Measurements from ENCODE around the gene RALGPS2.
A peak's percentile ranks its signal among the peaks of the same experiment; 100 is the strongest.
"Not testable (repeated sequence)": the region's sequence is repeated elsewhere in the genome, so short reads cannot be mapped to it uniquely, and the experiment has no call there.

RALGPS2 gene

DNA sequence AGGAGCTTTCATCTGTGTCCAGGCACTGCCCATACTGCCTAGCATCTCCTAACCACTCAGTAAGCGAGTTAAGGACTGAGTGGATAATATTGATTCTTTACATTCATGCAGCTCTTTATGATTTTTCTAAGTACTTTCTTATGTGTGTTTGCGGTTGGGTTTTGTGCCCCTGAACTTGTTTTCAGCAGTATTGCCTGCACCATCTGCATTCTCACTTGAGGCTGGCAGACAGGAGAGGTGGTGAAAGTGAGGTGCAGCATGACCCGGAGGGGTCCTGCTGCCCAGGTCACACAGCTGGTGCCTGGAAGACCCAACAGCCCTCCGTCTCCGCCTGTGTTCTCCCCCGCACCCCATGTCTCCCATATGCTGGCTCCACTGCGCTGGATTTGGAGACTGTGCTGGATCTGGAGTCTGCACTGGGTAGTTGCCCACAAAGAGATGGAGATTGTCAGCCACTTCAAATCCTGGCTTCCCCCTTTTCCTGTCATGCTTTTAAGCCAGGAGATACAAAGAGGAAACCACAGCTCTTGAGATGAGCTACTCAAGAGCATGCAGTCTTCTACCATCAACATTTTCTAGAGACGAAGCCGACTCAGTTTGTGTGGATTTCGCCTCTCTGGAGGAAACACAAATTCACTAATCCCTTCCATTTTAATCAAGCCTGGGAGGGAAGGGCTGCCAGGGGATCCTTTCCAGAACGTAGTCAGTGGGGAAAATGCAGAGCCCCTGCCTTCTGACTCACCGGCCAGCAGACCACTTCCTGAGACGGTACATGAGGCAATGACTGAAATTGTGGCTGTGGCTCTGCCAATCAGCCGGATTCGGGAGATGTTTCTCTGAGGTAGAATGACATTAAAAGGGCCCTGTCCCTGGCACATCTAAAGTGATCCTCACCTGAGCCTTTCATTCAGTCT lies 217.5 kb downstream of the RALGPS2 start:
- DNase-seq (ENCODE audit: low spot score) = peak; percentile 26

DNA sequence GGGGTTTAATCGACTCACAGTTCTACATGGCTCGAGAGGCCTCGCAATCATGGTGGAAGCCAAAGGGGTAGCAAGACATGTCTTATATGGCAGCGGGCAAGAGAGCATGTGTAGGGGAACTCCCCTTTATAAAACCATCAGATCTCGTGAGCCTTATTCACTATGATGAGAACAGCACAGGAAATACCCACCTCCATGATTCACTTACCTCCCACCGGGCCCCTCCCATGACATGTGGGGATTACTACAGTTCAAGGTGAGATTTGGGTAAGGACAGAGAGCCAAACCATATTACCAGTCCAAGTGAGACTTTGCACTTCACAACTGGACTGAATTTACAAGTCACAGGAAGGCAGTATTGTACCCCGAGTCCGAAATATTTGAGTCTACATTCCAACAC lies 219.7 kb downstream of the RALGPS2 start:
- peak; percentile 14 for DNase-seq (ENCODE audit: low spot score)

DNA sequence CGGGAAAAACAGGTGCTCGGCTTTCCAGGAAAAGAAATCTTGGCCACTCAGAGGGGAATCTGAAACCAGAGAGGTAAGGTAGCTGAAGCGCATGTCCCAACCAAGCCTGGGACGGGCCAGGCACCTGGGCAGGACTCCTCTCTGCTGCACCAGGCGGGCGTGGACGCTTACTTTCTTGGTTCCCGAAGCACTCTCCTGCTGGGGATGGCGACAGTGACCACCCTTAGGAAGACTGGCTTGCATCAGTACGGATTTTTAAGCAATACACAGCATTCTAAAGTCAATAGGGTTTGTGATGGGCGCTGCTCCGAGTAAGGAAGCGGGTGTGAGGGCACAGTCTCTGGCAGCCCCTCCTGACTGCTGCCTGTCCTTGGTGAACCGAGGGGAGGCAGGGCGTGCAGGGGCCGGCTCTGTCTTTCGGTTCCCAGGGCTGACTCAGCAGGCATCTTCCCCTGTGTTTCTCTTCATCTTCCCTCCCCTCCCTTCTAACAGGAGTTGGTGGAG lies 220.8 kb downstream of the RALGPS2 start:
- DNase-seq (ENCODE audit: low spot score) = peak; percentile 46

DNA sequence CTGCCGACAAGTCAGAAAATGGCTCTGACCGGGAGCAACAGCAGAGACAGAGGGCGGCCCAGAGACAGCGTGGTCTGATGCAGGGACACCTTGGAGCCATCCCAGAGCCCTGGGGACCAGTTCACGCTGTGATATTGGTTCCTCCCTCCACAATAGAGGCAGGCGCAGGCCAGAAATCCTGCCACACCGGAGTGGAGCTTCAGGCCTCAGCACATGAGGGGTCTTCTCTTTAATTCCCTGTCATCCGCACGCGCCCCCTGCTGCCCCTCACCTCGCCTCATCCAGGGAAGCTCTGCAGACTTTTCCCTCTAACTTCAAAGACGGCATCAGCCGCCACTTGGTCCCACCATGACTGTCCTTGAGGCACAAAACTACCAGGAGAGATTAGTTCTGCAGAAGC lies 221.4 kb downstream of the RALGPS2 start:
- DNase-seq (ENCODE audit: low spot score) = peak; percentile 44

DNA sequence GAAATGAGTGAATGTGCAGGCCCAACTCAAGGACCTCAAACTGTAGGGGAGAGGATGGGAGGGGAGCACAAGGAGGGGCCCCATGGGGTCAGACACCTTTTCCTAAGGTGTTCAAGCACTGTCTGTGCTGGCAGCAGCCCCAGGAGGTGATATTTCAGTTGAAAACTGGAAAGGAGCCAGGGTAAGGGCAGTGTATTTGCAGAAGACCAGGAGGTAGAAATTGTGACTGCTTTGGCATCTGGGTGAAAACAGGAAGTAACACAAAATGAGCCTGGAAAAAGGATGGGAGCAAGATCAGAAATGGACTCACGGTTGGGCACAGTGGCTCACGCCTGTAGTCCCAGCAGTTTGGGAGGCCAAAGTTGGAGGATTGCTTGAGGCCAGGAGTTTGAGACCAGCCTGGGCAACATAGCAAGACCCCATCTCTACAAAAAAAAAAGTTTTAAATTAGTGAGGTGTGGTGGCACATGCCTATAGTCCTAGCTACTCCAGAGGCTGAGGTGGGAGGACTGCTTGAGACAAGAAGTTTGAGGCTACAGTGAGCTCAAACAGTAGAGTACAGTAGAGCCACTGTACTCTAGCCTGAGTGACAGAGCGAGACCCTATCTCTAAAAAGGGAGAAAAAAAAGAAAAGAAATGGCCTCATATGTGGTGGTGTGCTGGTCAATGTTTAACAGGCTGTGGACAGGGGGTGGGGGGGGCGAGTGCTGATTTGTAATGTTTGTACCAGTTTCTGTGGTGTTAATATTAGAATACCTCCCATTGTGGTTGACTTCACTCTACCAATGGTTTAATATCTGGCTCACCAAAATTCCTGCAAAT lies 222.0 kb downstream of the RALGPS2 start:
- peak; percentile 5 for DNase-seq (ENCODE audit: low spot score)

DNA sequence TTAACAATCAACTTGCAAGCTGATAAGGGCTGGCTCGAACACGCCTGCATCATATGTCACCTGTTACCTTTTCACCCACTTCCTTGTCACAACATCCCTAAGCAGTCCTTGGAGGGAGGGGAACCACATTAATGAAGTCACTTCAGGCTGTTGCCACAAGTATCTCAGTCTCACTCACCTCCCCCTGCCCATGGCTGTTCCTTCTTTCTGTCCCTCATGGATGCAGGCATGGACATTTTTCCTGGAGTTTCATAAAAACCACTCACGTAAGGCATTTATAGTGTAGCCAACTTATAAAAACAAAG lies 222.6 kb downstream of the RALGPS2 start:
- no peak for DNase-seq (ENCODE audit: low spot score)

DNA sequence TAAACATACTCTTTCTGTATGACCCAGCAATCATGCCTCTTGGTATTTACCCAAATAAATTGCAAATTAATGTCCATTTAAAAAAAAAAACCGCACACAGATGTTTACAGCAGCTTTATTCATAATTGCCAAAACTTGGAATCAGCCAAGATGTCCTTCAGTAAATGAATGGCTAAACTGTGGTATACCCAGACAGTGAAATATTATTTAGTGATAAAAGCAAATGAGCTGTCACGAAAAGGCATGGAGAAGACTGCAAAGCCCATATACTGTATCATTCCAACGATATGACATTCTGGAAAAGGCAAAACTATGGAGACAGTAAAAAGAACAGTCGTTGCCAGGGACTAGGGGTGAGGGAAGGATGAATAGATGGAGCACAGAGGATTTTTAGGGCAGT lies 223.6 kb downstream of the RALGPS2 start:
- no peak for DNase-seq (ENCODE audit: low spot score)

DNA sequence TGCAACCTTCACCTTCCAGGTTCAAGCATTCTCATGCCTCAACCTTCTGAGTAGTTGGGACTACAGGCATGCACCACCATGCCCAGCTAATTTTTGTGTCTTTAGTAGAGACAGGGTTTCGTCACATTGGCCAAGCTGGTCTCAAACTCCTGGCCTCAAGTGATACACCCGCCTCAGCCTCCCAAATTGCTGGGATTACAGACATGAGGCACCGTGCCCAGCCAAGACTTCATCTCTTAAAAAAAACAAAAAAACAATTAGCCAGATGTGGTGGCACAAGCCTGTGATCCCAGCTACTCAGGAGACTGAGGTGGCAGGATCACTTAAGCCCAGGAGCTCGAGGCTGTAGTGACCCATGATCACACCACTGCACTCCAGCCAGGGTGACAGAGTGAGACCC lies 224.8 kb downstream of the RALGPS2 start:
- DNase-seq (ENCODE audit: low spot score) = not testable (repeated sequence)

DNA sequence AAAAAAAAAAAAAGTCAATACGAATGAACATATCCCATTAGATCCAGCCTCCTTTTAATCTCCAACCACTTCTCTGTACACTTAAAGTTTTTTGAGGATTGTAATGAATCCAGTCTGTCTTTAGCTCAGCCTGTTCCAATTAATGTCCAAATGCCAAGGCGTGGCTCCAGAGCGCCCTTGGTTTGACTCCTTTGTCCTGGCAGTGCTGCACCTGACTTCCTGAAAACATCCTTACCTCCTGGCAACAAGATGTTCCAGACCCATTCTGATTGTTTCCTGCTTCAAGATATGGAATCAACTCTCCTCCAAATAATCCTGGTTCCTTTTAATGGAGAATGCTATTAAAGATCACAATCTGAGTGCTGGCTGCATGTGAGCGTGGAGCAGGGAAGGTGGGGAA lies 226.6 kb downstream of the RALGPS2 start:
- no peak for DNase-seq (ENCODE audit: low spot score)

DNA sequence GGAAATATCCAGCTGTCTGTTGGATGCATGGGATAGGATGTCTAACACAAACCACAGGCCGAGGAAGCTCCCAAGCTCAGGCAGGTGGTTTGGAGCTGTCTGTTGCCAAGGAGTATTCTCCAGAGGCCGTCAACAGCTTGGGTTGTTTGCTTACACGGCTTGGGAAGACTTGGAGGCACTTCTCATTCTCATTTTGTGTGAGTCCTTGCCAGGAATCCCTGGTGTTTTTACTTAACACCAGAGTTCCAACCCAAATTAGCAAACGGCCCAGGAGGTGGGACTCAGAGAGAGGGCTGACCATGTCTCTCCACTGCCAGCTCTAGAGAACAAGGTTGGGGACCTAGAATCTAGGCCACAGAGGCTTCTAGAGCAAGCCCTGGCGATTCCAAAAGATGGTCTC lies 228.0 kb downstream of the RALGPS2 start:
- no peak for DNase-seq (ENCODE audit: low spot score)

DNA sequence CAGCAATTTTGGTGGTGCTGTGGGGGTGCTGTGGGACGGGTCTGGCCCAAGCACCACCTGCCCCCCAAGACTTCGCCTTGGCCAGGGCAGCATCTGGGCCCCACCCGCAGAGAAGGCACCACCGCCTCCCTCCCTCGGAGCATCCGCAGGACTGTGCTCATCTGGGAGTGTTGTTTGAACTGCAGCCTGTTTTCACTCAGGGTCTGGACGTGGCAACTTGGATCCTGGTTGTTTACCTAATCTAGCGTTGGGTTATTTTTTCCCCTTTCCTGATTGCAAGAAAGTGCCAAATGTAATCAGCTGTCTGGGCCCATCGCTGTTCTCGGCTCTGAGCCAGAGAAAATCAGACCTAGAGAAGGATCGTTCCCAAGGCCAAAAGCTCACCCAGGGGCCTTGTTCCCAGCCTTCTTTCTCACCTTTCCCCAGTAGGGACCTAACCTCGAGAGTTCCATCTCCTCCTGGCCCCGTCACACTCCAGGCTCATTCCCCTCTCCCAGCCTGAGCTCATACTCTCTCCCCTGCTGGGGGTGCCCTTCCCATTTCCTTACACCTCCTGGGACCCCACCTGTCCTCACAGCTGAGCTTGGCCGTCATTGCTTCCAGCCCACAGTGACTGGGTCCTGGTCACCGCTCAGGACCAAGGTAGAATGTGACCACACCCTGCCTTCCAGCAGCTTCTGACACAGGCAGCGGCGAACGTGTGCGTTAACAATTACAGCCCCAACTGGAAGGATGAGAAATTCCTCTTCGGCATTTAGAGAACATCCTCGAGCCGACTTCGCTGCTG lies 228.7 kb downstream of the RALGPS2 start:
- no peak for DNase-seq (ENCODE audit: low spot score)

DNA sequence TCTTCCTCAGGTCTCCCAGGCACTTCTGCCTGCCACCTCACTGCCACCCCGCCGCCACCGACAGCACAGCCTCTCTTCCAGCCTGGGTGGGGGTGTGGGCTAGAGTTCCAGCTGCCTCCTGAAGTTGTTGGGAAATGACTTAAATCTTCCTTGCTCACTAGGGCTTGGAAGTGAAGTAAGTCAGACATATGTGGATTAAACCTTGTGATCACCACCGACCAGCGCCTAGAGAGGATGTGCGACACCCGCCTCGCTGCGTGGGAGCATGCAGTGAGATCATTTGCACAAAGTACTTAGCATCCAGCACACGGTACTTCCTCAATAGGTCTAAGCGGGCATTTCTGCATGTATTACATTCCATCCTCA lies 229.3 kb downstream of the RALGPS2 start:
- DNase-seq (ENCODE audit: low spot score) = no peak

DNA sequence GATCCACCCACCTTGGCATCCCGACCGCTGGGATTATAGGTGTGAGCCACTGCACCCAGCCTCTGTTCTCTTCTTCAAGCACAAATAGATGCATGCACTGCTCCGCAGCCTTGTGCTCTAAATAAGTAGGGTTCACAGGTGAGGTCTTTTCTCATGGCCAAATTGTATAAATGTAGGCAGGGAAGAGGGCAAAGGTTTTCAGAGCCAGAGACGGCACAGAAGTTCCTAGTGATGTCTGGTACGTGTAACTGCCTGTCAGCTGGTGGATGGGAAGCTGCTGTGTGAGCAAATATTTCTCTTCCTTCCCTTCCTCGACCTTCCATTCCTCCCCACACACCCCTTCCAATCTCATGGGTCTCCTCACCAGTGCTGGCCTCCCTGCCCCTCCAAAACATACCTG lies 229.9 kb downstream of the RALGPS2 start:
- no peak for DNase-seq (ENCODE audit: low spot score)

DNA sequence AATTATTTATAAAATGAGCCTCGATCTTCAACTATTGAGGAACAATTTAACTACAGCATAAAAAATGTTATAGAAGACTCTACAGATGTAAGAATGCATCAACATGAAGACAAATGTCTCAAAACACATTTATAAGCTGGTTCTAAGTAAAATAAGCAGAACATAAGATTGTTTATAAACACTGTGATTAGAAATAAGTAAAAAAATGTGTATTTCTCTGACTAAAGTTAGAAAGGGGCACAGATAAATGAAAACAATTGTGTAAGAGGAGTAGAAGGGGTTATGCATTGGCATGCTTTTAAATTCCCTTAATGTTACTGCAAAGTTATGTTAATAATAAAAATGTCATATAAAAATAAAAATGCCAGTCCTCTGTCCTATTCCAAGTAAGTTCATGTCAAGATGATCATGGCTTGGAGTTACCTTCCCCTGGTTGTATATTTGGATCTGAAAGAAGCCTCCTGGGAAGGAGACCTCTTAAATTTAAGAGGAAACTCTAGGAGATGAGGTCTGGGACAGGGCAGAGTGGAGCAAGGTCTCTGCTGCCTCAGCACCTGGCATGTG lies 230.4 kb downstream of the RALGPS2 start:
- no peak for DNase-seq (ENCODE audit: low spot score)

DNA sequence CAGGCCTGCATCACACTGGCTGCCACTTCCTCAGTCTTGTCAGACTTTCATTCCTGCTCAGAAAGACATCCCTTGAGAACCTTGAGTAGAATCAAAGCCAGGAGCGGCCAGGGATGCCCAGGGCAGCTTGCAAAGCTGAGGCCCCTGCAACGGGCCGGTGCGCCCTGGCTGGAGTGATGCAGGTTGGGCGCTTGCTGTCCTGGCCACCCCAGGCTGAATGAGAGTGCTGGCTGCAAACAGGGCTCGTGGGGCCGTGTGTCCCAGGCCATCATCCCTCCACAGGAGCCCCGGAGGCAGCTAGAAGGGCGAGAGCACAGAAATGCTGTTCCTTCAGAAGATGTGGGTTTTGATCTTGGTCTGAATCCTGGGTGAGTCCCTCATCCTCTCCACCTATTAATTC lies 233.4 kb downstream of the RALGPS2 start:
- DNase-seq (ENCODE audit: low spot score) = no peak

DNA sequence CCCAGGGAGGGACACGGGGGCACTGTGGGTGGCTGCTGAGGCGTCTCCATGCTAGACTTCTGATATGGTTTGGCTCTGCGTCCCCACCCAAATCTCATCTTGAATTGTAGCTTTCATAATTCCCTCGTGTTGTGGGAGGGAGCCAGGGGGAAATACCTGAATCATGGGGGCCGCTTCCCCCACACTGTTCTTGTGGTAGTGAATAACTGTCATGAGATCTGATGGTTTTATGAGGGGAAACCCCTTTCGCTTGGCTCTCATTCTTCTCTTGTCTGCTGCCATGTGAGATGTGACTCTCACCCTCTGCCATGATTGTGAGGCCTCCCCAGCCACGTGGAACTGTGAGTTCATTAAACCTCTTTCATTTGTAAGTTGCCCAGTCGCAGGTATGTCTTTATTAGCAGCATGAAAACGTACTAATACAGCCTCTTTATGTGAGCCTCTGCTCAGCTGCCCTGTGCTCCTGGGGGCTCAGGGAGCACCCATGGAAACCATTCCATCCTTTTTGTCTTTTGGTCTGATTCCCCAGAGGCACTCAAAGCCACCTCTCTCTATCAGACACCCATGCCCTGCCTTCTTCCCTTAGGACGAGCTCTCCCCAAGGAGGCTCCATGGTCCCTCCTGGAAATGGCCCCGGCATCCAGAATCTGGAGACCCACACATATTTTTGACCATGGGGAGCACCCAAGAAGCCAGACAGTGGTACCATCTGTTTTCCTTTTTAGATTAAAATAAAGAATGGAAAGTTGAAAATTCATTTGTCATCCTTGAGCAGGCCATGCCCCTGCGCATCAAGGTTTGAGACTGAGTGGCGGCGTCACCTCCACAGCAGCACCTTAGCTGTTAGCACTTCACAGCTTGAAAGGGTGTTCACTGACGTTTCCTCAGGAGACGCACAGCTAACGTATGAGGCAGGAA lies 234.8 kb downstream of the RALGPS2 start:
- DNase-seq (ENCODE audit: low spot score) = peak; percentile 5

DNA sequence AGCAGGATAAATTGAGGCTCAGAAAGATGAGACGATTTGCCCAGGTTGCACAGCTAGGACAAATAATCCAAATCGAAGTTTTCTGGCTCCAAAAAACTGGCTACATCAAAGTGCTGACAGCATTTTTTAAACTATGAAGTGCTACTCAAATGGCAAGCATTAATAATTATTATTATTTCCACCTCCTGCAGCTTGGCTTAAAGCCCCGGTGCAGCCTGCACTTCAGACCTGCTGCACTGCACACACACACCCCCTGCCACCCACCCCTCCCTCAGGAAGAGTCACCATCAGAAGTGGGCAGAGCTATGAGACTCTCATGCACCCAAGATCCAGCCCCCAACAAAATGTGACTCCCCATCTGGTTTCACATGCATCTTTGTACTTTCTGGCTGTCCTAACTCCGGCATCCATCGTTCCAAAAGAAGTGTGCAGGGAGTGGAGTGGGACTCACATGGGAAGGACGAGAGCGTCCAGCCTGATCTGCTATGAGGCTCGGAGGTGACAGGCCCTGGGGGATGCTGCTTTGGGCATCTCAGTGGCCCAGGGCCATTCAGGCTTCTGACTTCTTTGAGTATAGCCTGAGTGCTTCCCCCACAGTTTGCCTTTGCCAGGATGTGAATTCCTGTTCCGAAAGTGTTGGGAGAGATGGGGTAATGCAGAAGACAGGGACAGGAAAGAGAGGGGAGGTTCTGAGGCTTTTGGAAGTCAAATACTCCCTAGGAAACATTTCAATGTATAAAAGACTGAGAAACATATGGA lies 235.6 kb downstream of the RALGPS2 start:
- DNase-seq (ENCODE audit: low spot score) = no peak

DNA sequence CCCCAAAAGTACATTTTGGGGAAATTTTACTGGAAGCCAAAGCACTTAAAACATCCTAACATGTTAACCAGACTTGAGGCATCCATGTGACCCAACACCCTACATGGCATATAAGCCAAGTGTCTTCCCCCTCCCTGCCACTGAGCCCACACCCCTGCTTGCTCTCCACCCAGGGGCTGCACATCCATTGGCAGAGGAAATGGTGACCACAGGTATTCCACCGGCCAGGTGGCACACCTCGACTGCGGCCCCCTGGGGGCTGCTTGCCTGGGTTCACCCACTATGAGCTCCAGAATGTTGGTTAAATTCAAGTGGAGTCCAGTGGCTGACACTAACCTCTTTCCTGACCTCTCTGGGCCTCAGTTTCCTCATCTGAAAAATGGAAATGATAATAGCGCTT lies 236.3 kb downstream of the RALGPS2 start:
- DNase-seq (ENCODE audit: low spot score) = no peak

DNA sequence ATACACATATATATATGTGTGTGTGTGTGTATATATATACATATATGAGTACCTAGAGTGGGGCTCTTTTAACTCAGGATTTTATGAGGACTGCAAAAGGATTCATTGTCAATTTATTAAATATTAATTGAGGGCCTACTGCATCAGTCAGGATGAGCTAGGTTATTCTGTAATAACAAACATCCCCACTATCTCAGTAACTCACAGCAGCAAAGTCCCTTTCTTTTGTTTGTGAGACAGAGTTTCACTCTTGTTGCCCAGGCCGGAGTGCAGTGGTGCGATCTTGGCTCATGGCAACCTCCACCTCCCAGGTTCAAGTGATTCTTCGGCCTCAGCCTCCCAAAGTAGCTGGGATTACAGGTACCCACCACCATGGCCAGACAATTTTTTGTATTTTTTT lies 236.8 kb downstream of the RALGPS2 start:
- no peak for DNase-seq (ENCODE audit: low spot score)
